Osteocyte (in vitro differentiated cells): Measurements from ENCODE around the gene COX8C. TPM values are rescaled to one million over a fixed set of nuclear protein-coding genes. Genes with fewer than 3 reads are reported as not detected.

Experiments
- DNase-seq: peaks from one replicate; pipeline ENCODE4 v3.0.0; 2021; ENCODE audit warnings: mixed read lengths; ENCODE audit not compliant: unreplicated experiment; ENCODE audit errors: extremely low spot score
- H3K27ac Mint-ChIP-seq: one replicate; pipeline ENCODE4 v1.8.0; 2021; ENCODE audit warnings: mild to moderate bottlenecking, mixed read lengths; ENCODE audit not compliant: unreplicated experiment
- H3K27me3 Mint-ChIP-seq: one replicate; pipeline ENCODE4 v1.8.0; 2021; ENCODE audit warnings: mixed read lengths; ENCODE audit not compliant: unreplicated experiment
- H3K36me3 Mint-ChIP-seq: one replicate; pipeline ENCODE4 v1.8.0; 2021; ENCODE audit warnings: mixed read lengths; ENCODE audit not compliant: unreplicated experiment
- H3K4me1 Mint-ChIP-seq: one replicate; pipeline ENCODE4 v1.8.0; 2021; ENCODE audit warnings: mixed read lengths; ENCODE audit not compliant: unreplicated experiment
- H3K4me3 Mint-ChIP-seq: one replicate; pipeline ENCODE4 v1.8.0; 2021; ENCODE audit warnings: mild to moderate bottlenecking, moderate library complexity, mixed read lengths; ENCODE audit not compliant: unreplicated experiment
- H3K9me3 Mint-ChIP-seq: one replicate; pipeline ENCODE4 v1.8.0; 2021; ENCODE audit warnings: mixed read lengths; ENCODE audit not compliant: unreplicated experiment
- total RNA-seq: library from RNA; stranded (reverse); gene quantifications from 2 replicates; pipeline ENCODE4 v1.2.1, GENCODE V29; 2021
- TF ChIP-seq, protein P1 (sequence below): fragments of 200-600 bp; sonication (generic); IDR thresholded peaks from 2 replicates; pipeline ENCODE4 v1.5.0; 2021; ENCODE audit warnings: antibody characterized with exemption, mild to moderate bottlenecking, moderate library complexity

The COX8C gene
- total RNA-seq, 1 donor from 2014 or later, result not detected

DNA sequence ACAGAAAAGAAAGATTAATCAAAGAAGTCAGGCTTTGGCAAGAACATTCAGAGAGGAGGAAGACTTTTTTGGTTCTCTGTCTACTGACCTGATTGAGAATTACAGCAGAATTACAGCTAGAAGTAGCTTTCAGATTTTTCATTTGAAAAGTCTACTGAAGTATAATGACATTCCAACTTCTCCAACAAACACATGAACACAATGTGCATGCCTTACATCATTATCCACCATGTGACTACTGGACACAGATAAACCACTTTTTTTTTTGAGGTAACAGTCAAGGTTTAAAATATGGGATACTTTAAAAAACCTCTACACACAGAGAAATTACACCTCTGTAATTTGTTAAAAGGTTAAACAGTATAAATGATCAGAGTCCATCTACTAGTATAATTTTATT, 26.5 kb upstream of the COX8C start:
- H3K4me1 Mint-ChIP-seq, result peaks cover 44% of the 10 kb centered on the region
- H3K36me3 Mint-ChIP-seq, result peaks cover 4% of the 10 kb centered on the region
- no peak overlapping the region for H3K4me3 Mint-ChIP-seq
- TF ChIP-seq, protein P1, sequence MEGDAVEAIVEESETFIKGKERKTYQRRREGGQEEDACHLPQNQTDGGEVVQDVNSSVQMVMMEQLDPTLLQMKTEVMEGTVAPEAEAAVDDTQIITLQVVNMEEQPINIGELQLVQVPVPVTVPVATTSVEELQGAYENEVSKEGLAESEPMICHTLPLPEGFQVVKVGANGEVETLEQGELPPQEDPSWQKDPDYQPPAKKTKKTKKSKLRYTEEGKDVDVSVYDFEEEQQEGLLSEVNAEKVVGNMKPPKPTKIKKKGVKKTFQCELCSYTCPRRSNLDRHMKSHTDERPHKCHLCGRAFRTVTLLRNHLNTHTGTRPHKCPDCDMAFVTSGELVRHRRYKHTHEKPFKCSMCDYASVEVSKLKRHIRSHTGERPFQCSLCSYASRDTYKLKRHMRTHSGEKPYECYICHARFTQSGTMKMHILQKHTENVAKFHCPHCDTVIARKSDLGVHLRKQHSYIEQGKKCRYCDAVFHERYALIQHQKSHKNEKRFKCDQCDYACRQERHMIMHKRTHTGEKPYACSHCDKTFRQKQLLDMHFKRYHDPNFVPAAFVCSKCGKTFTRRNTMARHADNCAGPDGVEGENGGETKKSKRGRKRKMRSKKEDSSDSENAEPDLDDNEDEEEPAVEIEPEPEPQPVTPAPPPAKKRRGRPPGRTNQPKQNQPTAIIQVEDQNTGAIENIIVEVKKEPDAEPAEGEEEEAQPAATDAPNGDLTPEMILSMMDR, result no peak
- no peak overlapping the region for H3K27ac Mint-ChIP-seq
- DNase-seq, result no peak
- H3K27me3 Mint-ChIP-seq, result no peaks in the 10 kb centered on the region
- H3K9me3 Mint-ChIP-seq, result no peaks in the 10 kb centered on the region

GRCh38 chr14:93322929-93323599, 23.9 kb upstream of the COX8C start:
- Mint-ChIP-seq H3K9me3 (no peaks in the 10 kb centered on the region), H3K36me3 (peaks cover 4% of the 10 kb centered on the region), H3K4me1 (peaks cover 28% of the 10 kb centered on the region)

DNA sequence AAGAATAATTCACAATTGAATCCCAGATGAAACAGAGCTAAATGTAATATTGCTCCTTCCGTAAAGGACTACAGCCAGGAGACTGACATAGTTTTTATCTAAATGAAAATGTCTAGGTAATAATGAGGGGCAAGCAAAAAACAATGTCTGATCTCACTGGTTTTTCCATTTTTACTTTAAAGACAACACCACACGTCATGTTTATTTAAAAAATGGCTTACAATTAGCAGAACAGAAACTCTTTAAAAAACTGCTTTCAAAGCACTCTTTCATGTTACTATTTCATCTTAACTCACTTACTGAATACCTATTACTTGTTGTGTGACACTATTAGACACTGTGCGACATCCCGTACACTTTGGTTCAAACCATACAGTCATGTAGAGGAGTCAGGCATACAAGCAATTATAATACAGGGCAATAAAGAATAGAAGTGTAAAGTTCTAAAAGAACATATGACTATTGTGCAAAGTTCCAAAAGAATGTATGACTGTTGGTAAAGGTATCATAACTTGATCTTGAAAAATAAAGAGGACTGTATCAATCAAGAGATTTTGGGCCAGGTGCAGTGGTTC, 23.3 kb upstream of the COX8C start:
- Mint-ChIP-seq H3K9me3 (no peaks in the 10 kb centered on the region), H3K4me3 (no peak overlapping the region)
- TF ChIP-seq, protein P1, result no peak

More at GRCh38 chr14:93322929-93323599, 23.9 kb upstream of the COX8C start:
- no peaks in the 10 kb centered on the region for H3K27me3 Mint-ChIP-seq
- TF ChIP-seq, protein P1, result no peak
- H3K4me3 Mint-ChIP-seq, result no peak overlapping the region
- no peak overlapping the region for H3K27ac Mint-ChIP-seq
- no peak for DNase-seq

GRCh38 chr14:93326196-93326595, 20.8 kb upstream of the COX8C start:
- peaks cover 4% of the 10 kb centered on the region for H3K36me3 Mint-ChIP-seq
- H3K9me3 Mint-ChIP-seq, result no peaks in the 10 kb centered on the region
- peaks cover 22% of the 10 kb centered on the region for H3K4me1 Mint-ChIP-seq
- TF ChIP-seq, protein P1, result no peak
- DNase-seq, result no peak
- H3K27me3 Mint-ChIP-seq, result no peaks in the 10 kb centered on the region
- no peak overlapping the region for H3K27ac Mint-ChIP-seq
- H3K4me3 Mint-ChIP-seq, result no peak overlapping the region

More for the DNA sequence above, 23.3 kb upstream of the COX8C start:
- no peaks in the 10 kb centered on the region for H3K27me3 Mint-ChIP-seq
- H3K27ac Mint-ChIP-seq, result no peak overlapping the region
- H3K36me3 Mint-ChIP-seq, result peaks cover 4% of the 10 kb centered on the region
- DNase-seq, result no peak
- H3K4me1 Mint-ChIP-seq, result peaks cover 22% of the 10 kb centered on the region

GRCh38 chr14:93328546-93328945, 18.4 kb upstream of the COX8C start:
- no peak for DNase-seq
- TF ChIP-seq, protein P1, result no peak
- H3K27ac Mint-ChIP-seq, result no peak overlapping the region
- H3K4me1 Mint-ChIP-seq, result peaks cover 29% of the 10 kb centered on the region
- peaks cover 4% of the 10 kb centered on the region for H3K36me3 Mint-ChIP-seq
- no peak overlapping the region for H3K4me3 Mint-ChIP-seq
- H3K9me3 Mint-ChIP-seq, result no peaks in the 10 kb centered on the region
- H3K27me3 Mint-ChIP-seq, result no peaks in the 10 kb centered on the region
